ENCODE results near the gene LEP.

GRCh38 chr7:128268233-128268632 is 27.2 kb downstream of the LEP start:
- TF ChIP-seq POLR2AphosphoS5 (IDR thresholded peaks at IDR 0.05; ENCODE audit: low read depth, low read length) (no peak), POLR2A (IDR thresholded peaks at IDR 0.05; ENCODE audit: low read depth, low read length) (no peak), TAF1 (IDR thresholded peaks at IDR 0.05; ENCODE audit: borderline replicate concordance, low read depth, low read length) (no peak)

All from GM12892 (cell line).